H9 (cell line): Measurements from ENCODE around the gene GALNT12. TPM values are rescaled to one million over a fixed set of nuclear protein-coding genes. Genes with fewer than 3 reads are reported as not detected.

ENCODE experiments used
- DNase-seq: peaks from one replicate; pipeline ENCODE4 v3.0.0-alpha.2; 2017
- H2AFZ ChIP-seq: one replicate; pipeline ENCODE4 v1.6.1; 2013; ENCODE audit warnings: mild to moderate bottlenecking, low read length, control low read depth, moderate library complexity
- H2AK5ac ChIP-seq: 2 replicates; pipeline ENCODE4 v1.6.1; 2013; ENCODE audit warnings: low read length, control low read depth, mixed read lengths; ENCODE audit not compliant: insufficient read length
- H2BK120ac ChIP-seq: one replicate; pipeline ENCODE4 v1.6.1; 2013; ENCODE audit warnings: low read depth, mild to moderate bottlenecking, low read length, control low read depth, inconsistent platforms; ENCODE audit not compliant: poor library complexity, severe bottlenecking
- H2BK12ac ChIP-seq: 2 replicates; pipeline ENCODE4 v1.6.1; 2013; ENCODE audit warnings: low read length, control low read depth, mixed read lengths, low read depth; ENCODE audit not compliant: insufficient read length
- H2BK15ac ChIP-seq: 2 replicates; pipeline ENCODE4 v1.6.1; 2013; ENCODE audit warnings: low read depth, low read length, control low read depth
- H2BK20ac ChIP-seq: one replicate; pipeline ENCODE4 v1.6.1; 2013; ENCODE audit warnings: low read depth, mild to moderate bottlenecking, low read length, control low read depth, inconsistent platforms; ENCODE audit not compliant: poor library complexity, severe bottlenecking
- H2BK5ac ChIP-seq: 2 replicates; pipeline ENCODE4 v1.6.1; 2013; ENCODE audit warnings: low read length, control low read depth, mixed read lengths; ENCODE audit not compliant: insufficient read length
- H3K14ac ChIP-seq: 2 replicates; pipeline ENCODE4 v1.6.1; 2013; ENCODE audit warnings: low read length, control low read depth; ENCODE audit not compliant: insufficient read depth
- H3K18ac ChIP-seq: 2 replicates; pipeline ENCODE4 v1.6.1; 2013; ENCODE audit warnings: low read depth, mild to moderate bottlenecking, mixed read lengths, low read length, control low read depth; ENCODE audit not compliant: insufficient read length
- H3K23ac ChIP-seq: 2 replicates; pipeline ENCODE4 v1.6.1; 2013; ENCODE audit warnings: low read length, control low read depth, mixed read lengths, low read depth; ENCODE audit not compliant: insufficient read length
- H3K23me2 ChIP-seq: 2 replicates; pipeline ENCODE4 v1.6.1; 2013; ENCODE audit warnings: low read depth, mild to moderate bottlenecking, mixed read lengths, low read length, control low read depth; ENCODE audit not compliant: insufficient read length, poor library complexity, severe bottlenecking
- H3K27ac ChIP-seq: 2 replicates; pipeline ENCODE4 v1.5.1; 2013; ENCODE audit warnings: low read length, control low read depth, mixed read lengths, low read depth; ENCODE audit not compliant: insufficient read length
- H3K27me3 ChIP-seq: 2 replicates; pipeline ENCODE4 v1.6.1; 2013; ENCODE audit warnings: low read length, control low read depth, inconsistent platforms; ENCODE audit not compliant: insufficient read depth
- H3K4ac ChIP-seq: 2 replicates; pipeline ENCODE4 v1.6.1; 2013; ENCODE audit warnings: low read depth, mild to moderate bottlenecking, control low read depth, inconsistent platforms, low read length, moderate library complexity
- H3K4me1 ChIP-seq: 2 replicates; pipeline ENCODE4 v1.6.1; 2013; ENCODE audit warnings: low read length, control low read depth, inconsistent platforms; ENCODE audit not compliant: insufficient read depth
- H3K4me2 ChIP-seq: 2 replicates; pipeline ENCODE4 v1.6.1; 2013; ENCODE audit warnings: low read length, control low read depth, mixed read lengths; ENCODE audit not compliant: insufficient read length, insufficient read depth
- H3K56ac ChIP-seq: 2 replicates; pipeline ENCODE4 v1.6.1; 2013; ENCODE audit warnings: low read depth, mild to moderate bottlenecking, mixed read lengths, low read length, control low read depth; ENCODE audit not compliant: insufficient read length
- H3K79me1 ChIP-seq: 2 replicates; pipeline ENCODE4 v1.6.1; 2013; ENCODE audit warnings: low read depth, mild to moderate bottlenecking, moderate library complexity, low read length, control low read depth, inconsistent platforms; ENCODE audit not compliant: insufficient read depth, poor library complexity, severe bottlenecking
- H3K79me2 ChIP-seq: 2 replicates; pipeline ENCODE4 v1.6.1; 2013; ENCODE audit warnings: low read length, control low read depth, inconsistent platforms; ENCODE audit not compliant: insufficient read depth
- H3K9ac ChIP-seq: 2 replicates; pipeline ENCODE4 v1.6.1; 2013; ENCODE audit warnings: low read length, control low read depth, mixed read lengths; ENCODE audit not compliant: insufficient read length; ENCODE audit errors: extremely low read depth
- H3K9me3 ChIP-seq: one replicate; pipeline ENCODE4 v1.6.1; 2013; ENCODE audit warnings: low read depth, low read length, inconsistent platforms; ENCODE audit not compliant: control insufficient read depth
- H3T11ph ChIP-seq: one replicate; pipeline ENCODE4 v1.6.1; 2013; ENCODE audit warnings: mild to moderate bottlenecking, low read length, control low read depth, inconsistent platforms
- H4K20me1 ChIP-seq: one replicate; pipeline ENCODE4 v1.6.1; 2013; ENCODE audit not compliant: control insufficient read depth, insufficient read length, insufficient read depth
- H4K5ac ChIP-seq: 2 replicates; pipeline ENCODE4 v1.6.1; 2013; ENCODE audit warnings: low read depth, mild to moderate bottlenecking, mixed read lengths, low read length, control low read depth; ENCODE audit not compliant: insufficient read length
- H4K8ac ChIP-seq: replicated peaks from 2 replicates; pipeline ENCODE4 v1.6.1; 2013; ENCODE audit warnings: low read length, control low read depth, mixed read lengths, low read depth; ENCODE audit not compliant: insufficient read length
- H4K91ac ChIP-seq: 2 replicates; pipeline ENCODE4 v1.6.1; 2013; ENCODE audit warnings: low read depth, mild to moderate bottlenecking, moderate library complexity, mixed read lengths, low read length, control low read depth; ENCODE audit not compliant: insufficient read length
- H3K27ac Mint-ChIP-seq, 3 experiments: 2 replicates in 2 of 3; 3 replicates in 1 of 3; pipeline ENCODE4 v1.8.0; 2020 to 2021; ENCODE audit warnings: mixed read lengths in 3 of 3, mild to moderate bottlenecking in 1 of 3, moderate library complexity in 1 of 3
- H3K27me3 Mint-ChIP-seq: 2 replicates; pipeline ENCODE4 v1.8.0; 2021; ENCODE audit warnings: low read depth, mild to moderate bottlenecking, moderate library complexity, mixed read lengths
- H3K36me3 Mint-ChIP-seq, 3 experiments: 2 replicates in 2 of 3; 3 replicates in 1 of 3; pipeline ENCODE4 v1.8.0; 2020 to 2021; ENCODE audit warnings: low read depth in 3 of 3, mixed read lengths in 3 of 3; ENCODE audit not compliant: insufficient read depth in 1 of 3
- H3K4me1 Mint-ChIP-seq, 2 experiments: 2 replicates each; pipeline ENCODE4 v1.8.0; 2020; ENCODE audit warnings: mixed read lengths in 2 of 2
- H3K4me3 Mint-ChIP-seq, 2 experiments: 2 replicates in 1 of 2; 3 replicates in 1 of 2; pipeline ENCODE4 v1.8.0; 2020 to 2021; ENCODE audit warnings: mild to moderate bottlenecking in 2 of 2, mixed read lengths in 2 of 2, moderate library complexity in 1 of 2
- H3K9me3 Mint-ChIP-seq, 2 experiments: 2 replicates in 1 of 2; 3 replicates in 1 of 2; pipeline ENCODE4 v1.8.0; 2020; ENCODE audit warnings: mild to moderate bottlenecking in 2 of 2, mixed read lengths in 2 of 2, moderate library complexity in 1 of 2
- WGBS: extraction: QIAGEN DNeasy Blood & Tissue Kit; methylation state at CpG from one replicate; pipeline ENCODE4 v1.1.7; 2013; ENCODE audit warnings: missing lambda C conversion rate, low lambda C conversion rate, mixed read lengths; ENCODE audit not compliant: insufficient read length; ENCODE audit errors: extremely low coverage; 5-methylcytosine and 5-hydroxymethylcytosine counted together
- total RNA-seq: library from RNA; stranded (reverse); gene quantifications from 2 replicates; pipeline ENCODE4 v1.2.1, GENCODE V29; 2021
- TF ChIP-seq, protein P1 (sequence below): fragments of 200-600 bp; sonication (generic); conservative IDR thresholded peaks from 3 replicates; pipeline ENCODE4 v1.8.0; 2021; ENCODE audit warnings: antibody characterized with exemption, mild to moderate bottlenecking

Gene GALNT12
- total RNA-seq, 1 experiment from 2014 or later: 18.0 TPM

DNA sequence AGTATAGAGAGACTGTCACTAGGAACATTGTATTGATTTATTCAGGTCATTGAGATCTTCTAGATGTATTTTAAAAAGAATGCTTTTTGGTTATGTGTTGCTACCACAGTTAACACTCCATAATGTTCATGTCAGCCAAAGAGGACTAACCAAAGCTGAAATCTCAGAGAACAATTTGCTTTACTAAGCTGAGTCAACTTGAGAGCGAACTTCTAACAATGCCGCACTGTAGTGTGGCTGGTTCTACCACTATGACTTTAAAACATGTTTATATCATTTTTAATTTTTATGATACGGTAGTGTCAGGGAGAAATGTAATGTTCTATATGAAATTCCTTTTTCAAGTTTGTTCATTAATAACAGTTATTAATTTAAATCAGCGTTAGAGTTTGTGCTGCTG, 42.1 kb downstream of the GALNT12 start:
- Mint-ChIP-seq H3K4me3 (no peak overlapping the region), H3K4me1 (peaks cover 14 to 23% of the 10 kb centered on the region in 2 experiments), H3K36me3 (peaks cover 0 to 16% (median 4%) of the 10 kb centered on the region in 3 experiments; a peak in 3 of 7 replicates), H3K27me3 (peaks cover 4% of the 10 kb centered on the region; the same call in 1 of the 2 replicates), H3K27ac (no peak overlapping the region), H3K9me3 (no peaks in the 10 kb centered on the region)
- Histone ChIP-seq H3K23ac (no peak overlapping the region), H4K8ac (no peak overlapping the region), H3K79me1 (no peaks in the 10 kb centered on the region), H3K14ac (no peak overlapping the region), H2BK15ac (no peak overlapping the region), H2BK20ac (no peak overlapping the region), H3K27me3 (no peaks in the 10 kb centered on the region), H2BK120ac (no peak overlapping the region), H3K18ac (no peak overlapping the region), H3K4me1 (no peaks in the 10 kb centered on the region; the same call in 1 of the 2 replicates), H3K23me2 (no peaks in the 10 kb centered on the region), H3K27ac (no peak overlapping the region), H4K91ac (no peak overlapping the region), H2AK5ac (no peak overlapping the region), H3K4me2 (no peak overlapping the region), H3T11ph (no peak overlapping the region), H2BK5ac (no peak overlapping the region), H2AFZ (no peak overlapping the region), H3K4ac (no peak overlapping the region), H3K56ac (no peak overlapping the region), H2BK12ac (no peak overlapping the region), H3K9ac (no peak overlapping the region), H4K20me1 (no peaks in the 10 kb centered on the region), H3K79me2 (no peaks in the 10 kb centered on the region), H4K5ac (no peak overlapping the region), H3K9me3 (no peaks in the 10 kb centered on the region)
- no peak for DNase-seq
- WGBS: no CpG with 5 or more reads among the region's 4 CpGs
- TF ChIP-seq, protein P1, sequence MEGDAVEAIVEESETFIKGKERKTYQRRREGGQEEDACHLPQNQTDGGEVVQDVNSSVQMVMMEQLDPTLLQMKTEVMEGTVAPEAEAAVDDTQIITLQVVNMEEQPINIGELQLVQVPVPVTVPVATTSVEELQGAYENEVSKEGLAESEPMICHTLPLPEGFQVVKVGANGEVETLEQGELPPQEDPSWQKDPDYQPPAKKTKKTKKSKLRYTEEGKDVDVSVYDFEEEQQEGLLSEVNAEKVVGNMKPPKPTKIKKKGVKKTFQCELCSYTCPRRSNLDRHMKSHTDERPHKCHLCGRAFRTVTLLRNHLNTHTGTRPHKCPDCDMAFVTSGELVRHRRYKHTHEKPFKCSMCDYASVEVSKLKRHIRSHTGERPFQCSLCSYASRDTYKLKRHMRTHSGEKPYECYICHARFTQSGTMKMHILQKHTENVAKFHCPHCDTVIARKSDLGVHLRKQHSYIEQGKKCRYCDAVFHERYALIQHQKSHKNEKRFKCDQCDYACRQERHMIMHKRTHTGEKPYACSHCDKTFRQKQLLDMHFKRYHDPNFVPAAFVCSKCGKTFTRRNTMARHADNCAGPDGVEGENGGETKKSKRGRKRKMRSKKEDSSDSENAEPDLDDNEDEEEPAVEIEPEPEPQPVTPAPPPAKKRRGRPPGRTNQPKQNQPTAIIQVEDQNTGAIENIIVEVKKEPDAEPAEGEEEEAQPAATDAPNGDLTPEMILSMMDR: no peak
